H1 (cell line): ENCODE results near the gene CACNA1D. TPM values are rescaled to one million over a fixed set of nuclear protein-coding genes. Genes with fewer than 3 reads are reported as not detected.

Experiments used
- CTCF ChIA-PET: fragments of 300-600 bp; sonication (Branson Sonifier 250); formaldehyde crosslinking; loops from one replicate; lab custom pipeline; 2021; ENCODE audit not compliant: partially characterized antibody; lab: Charles Lee
- POLR2A ChIA-PET: fragments of 300-600 bp; sonication (Branson Sonifier 250); formaldehyde crosslinking; loops from one replicate; lab custom pipeline; 2021; ENCODE audit warnings: inconsistent platforms; ENCODE audit not compliant: partially characterized antibody; lab: Charles Lee
- DNase-seq, 2 experiments: peaks; one replicate each; pipeline versions ENCODE4 v3.0.0 to v3.0.0-alpha.2; 2010 to 2022; ENCODE audit warnings: low spot score in 2 of 2, low read depth in 1 of 2, mixed read lengths in 1 of 2
- FAIRE-seq: peaks from 2 replicates; lab custom pipeline; 2011; peaks lifted over from hg19 to GRCh38; lab: Jason Lieb, UNC
- H2AFZ ChIP-seq: 2 replicates; pipeline ENCODE4 v1.8.1; 2012; ENCODE audit warnings: low read length, inconsistent platforms
- H2AK5ac ChIP-seq: 2 replicates; pipeline ENCODE4 v1.6.1; 2013; ENCODE audit warnings: low read depth, low read length
- H2BK120ac ChIP-seq: replicated peaks from 2 replicates; pipeline ENCODE3; 2013; ENCODE audit warnings: low read depth, low read length, inconsistent platforms
- H2BK12ac ChIP-seq: 2 replicates; pipeline ENCODE4 v1.6.1; 2013; ENCODE audit warnings: low read depth, low read length
- H2BK15ac ChIP-seq: 2 replicates; pipeline ENCODE4 v1.6.1; 2013; ENCODE audit warnings: low read length
- H2BK20ac ChIP-seq: 2 replicates; pipeline ENCODE4 v1.6.1; 2013; ENCODE audit warnings: low read length
- H2BK5ac ChIP-seq: 2 replicates; pipeline ENCODE4 v1.6.1; 2013; ENCODE audit warnings: low read depth, low read length
- H3K14ac ChIP-seq: 2 replicates; pipeline ENCODE4 v1.6.1; 2013; ENCODE audit warnings: inconsistent platforms; ENCODE audit not compliant: insufficient read length
- H3K18ac ChIP-seq: 2 replicates; pipeline ENCODE4 v1.6.1; 2013; ENCODE audit warnings: low read length; ENCODE audit errors: extremely low read depth
- H3K23ac ChIP-seq: 2 replicates; pipeline ENCODE4 v1.6.1; 2013; ENCODE audit warnings: inconsistent platforms; ENCODE audit not compliant: insufficient read length
- H3K23me2 ChIP-seq: 2 replicates; pipeline ENCODE4 v1.6.1; 2013; ENCODE audit warnings: low read depth, low read length
- H3K27ac ChIP-seq: 2 replicates; pipeline ENCODE4 v1.6.1; 2011; ENCODE audit warnings: low read depth, low read length, inconsistent platforms
- H3K27me3 ChIP-seq, 4 experiments: replicated peaks in 1 of 4; 1 replicate in 1 of 4; 2 replicates in 3 of 4; pipeline versions ENCODE4 v1.6.1 to v1.8.1; 2011 to 2013; ENCODE audit warnings: low read length in 3 of 4, mild to moderate bottlenecking in 3 of 4, inconsistent platforms in 2 of 4, mixed read lengths in 2 of 4, moderate library complexity in 1 of 4; ENCODE audit not compliant: control insufficient read depth in 3 of 4, insufficient read depth in 3 of 4; ENCODE audit errors: extremely low read depth in 1 of 4
- H3K36me3 ChIP-seq, 4 experiments: 2 replicates each; pipeline versions ENCODE4 v1.6.1 to v1.8.1; 2011 to 2013; ENCODE audit warnings: mild to moderate bottlenecking in 4 of 4, low read length in 3 of 4, moderate library complexity in 2 of 4, control low read depth in 1 of 4, inconsistent platforms in 1 of 4; ENCODE audit not compliant: insufficient read depth in 4 of 4, control insufficient read depth in 2 of 4
- H3K4ac ChIP-seq: replicated peaks from 2 replicates; pipeline ENCODE3; 2013; ENCODE audit warnings: low read length, low read depth, mixed read lengths, inconsistent platforms; ENCODE audit not compliant: insufficient read length
- H3K4me1 ChIP-seq, 4 experiments: replicated peaks in 1 of 4; 1 replicate in 1 of 4; 2 replicates in 3 of 4; pipeline versions ENCODE4 v1.6.1 to v1.8.1; 2011 to 2013; ENCODE audit warnings: low read length in 3 of 4, inconsistent platforms in 2 of 4, mixed read lengths in 1 of 4; ENCODE audit not compliant: insufficient read depth in 4 of 4, control insufficient read depth in 3 of 4
- H3K4me2 ChIP-seq, 2 experiments: 2 replicates each; pipeline versions ENCODE4 v1.6.1 to v1.8.1; 2011 to 2013; ENCODE audit warnings: low read depth in 2 of 2, low read length in 2 of 2, control low read depth in 1 of 2, inconsistent platforms in 1 of 2, mild to moderate bottlenecking in 1 of 2; ENCODE audit not compliant: insufficient read depth in 1 of 2
- H3K4me3 ChIP-seq, 4 experiments: fragments of 200-600, 300-600 bp in 1 of 4; sonication (generic), shearing (Covaris generic), sonication (Bioruptor Twin) in 1 of 4; 2 replicates each; pipeline versions ENCODE4 v1.5.1 to v1.8.1; 2011 to 2016; ENCODE audit warnings: low read length in 4 of 4, low read depth in 3 of 4, control low read depth in 2 of 4, inconsistent platforms in 2 of 4, mild to moderate bottlenecking in 2 of 4, mixed read lengths in 1 of 4, moderate library complexity in 1 of 4; ENCODE audit not compliant: insufficient read depth in 2 of 4; ENCODE audit errors: extremely low read depth in 1 of 4
- H3K56ac ChIP-seq: replicated peaks from 2 replicates; pipeline ENCODE3; 2013; ENCODE audit warnings: low read depth, mild to moderate bottlenecking, mixed read lengths, low read length, inconsistent platforms; ENCODE audit not compliant: insufficient read length
- H3K79me1 ChIP-seq: 2 replicates; pipeline ENCODE4 v1.6.1; 2013; ENCODE audit warnings: low read depth, low read length, control low read depth
- H3K79me2 ChIP-seq, 2 experiments: 2 replicates each; pipeline versions ENCODE4 v1.6.1 to v1.8.1; 2012 to 2013; ENCODE audit warnings: low read length in 2 of 2, mild to moderate bottlenecking in 2 of 2, inconsistent platforms in 1 of 2; ENCODE audit not compliant: insufficient read depth in 2 of 2, control insufficient read depth in 1 of 2
- H3K9ac ChIP-seq, 4 experiments: replicated peaks in 1 of 4; 1 replicate in 1 of 4; 2 replicates in 3 of 4; pipeline versions ENCODE4 v1.6.1 to v1.8.1; 2011 to 2013; ENCODE audit warnings: low read depth in 3 of 4, low read length in 3 of 4, control low read depth in 2 of 4, mild to moderate bottlenecking in 2 of 4, moderate library complexity in 2 of 4, inconsistent platforms in 1 of 4; ENCODE audit errors: extremely low read depth in 1 of 4
- H3K9me3 ChIP-seq, 2 experiments: 2 replicates each; pipeline versions ENCODE4 v1.6.1 to v1.8.1; 2012 to 2013; ENCODE audit warnings: mild to moderate bottlenecking in 2 of 2, moderate library complexity in 2 of 2, control low read depth in 1 of 2, inconsistent platforms in 1 of 2, low read depth in 1 of 2, low read length in 1 of 2, mixed read lengths in 1 of 2; ENCODE audit not compliant: insufficient read depth in 2 of 2
- H4K20me1 ChIP-seq, 2 experiments: replicated peaks in 1 of 2; 2 replicates each; pipeline versions ENCODE3 to v1.8.1; 2011 to 2013; ENCODE audit warnings: inconsistent platforms in 2 of 2, low read length in 2 of 2, mild to moderate bottlenecking in 1 of 2; ENCODE audit not compliant: insufficient read depth in 2 of 2, control insufficient read depth in 1 of 2
- H4K5ac ChIP-seq: 2 replicates; pipeline ENCODE4 v1.6.1; 2013; ENCODE audit warnings: low read length, low read depth, mixed read lengths, inconsistent platforms; ENCODE audit not compliant: insufficient read length
- H4K8ac ChIP-seq: 2 replicates; pipeline ENCODE4 v1.8.0; 2013; ENCODE audit warnings: mild to moderate bottlenecking, moderate library complexity, low read length, inconsistent platforms; ENCODE audit not compliant: insufficient read depth; ENCODE audit errors: extremely low read depth
- H4K91ac ChIP-seq: replicated peaks from 2 replicates; pipeline ENCODE3; 2013; ENCODE audit warnings: low read length, mixed read lengths, inconsistent platforms; ENCODE audit not compliant: insufficient read length
- ASH2L ChIP-seq: fragments of 200-600, 300-600 bp; sonication (generic); IDR thresholded peaks from one replicate; pipeline ENCODE4 v1.7.1; 2017; ENCODE audit warnings: low read length
- POLR2A ChIP-seq, 2 experiments: IDR thresholded peaks; 1 replicate in 1 of 2; 2 replicates in 1 of 2; pipeline ENCODE4 v1.6.1; 2011; ENCODE audit warnings: low read depth in 2 of 2, low read length in 2 of 2, mild to moderate bottlenecking in 2 of 2; ENCODE audit errors: control extremely low read depth in 1 of 2
- SP1 ChIP-seq: IDR thresholded peaks from 2 replicates; pipeline ENCODE4 v1.6.1; 2011; ENCODE audit warnings: low read depth, low read length
- WGBS, 2 experiments: shearing (Covaris generic) in 1 of 2; methylation state at CpG; one replicate each; pipeline versions ENCODE4 v1.1.6 to v1.1.7; 2013 to 2015; ENCODE audit warnings: low lambda C conversion rate in 2 of 2, mixed read lengths in 2 of 2, inconsistent platforms in 1 of 2, low coverage in 1 of 2, missing lambda C conversion rate in 1 of 2; ENCODE audit not compliant: insufficient replicate concordance in 2 of 2, insufficient coverage in 1 of 2, insufficient read length in 1 of 2; ENCODE audit errors: extremely low coverage in 1 of 2, missing lambda C conversion rate in 1 of 2; 5-methylcytosine and 5-hydroxymethylcytosine counted together
- polyA plus RNA-seq, 7 experiments: library from polyadenylated mRNA; depleted of rRNA in 3 of 7; stranded (reverse) in 5 of 7; unstranded in 2 of 7; fragments of >200 nt in 5 of 7; fragments of 200-250 nt in 2 of 7; gene quantifications; 1 replicate in 5 of 7; 2 replicates in 1 of 7; 4 replicates in 1 of 7; pipeline versions ENCODE4 v1.2.1 to v1.2.3, GENCODE V29; 2011 to 2013; ENCODE audit warnings: missing spikeins in 2 of 7, mixed read lengths in 2 of 7
- total RNA-seq: library from RNA; stranded (reverse); fragmentation: NEBNext Ultra II Directional; extraction: Animal tissue kit (Norgen Biotek cat#: 25700); gene quantifications from 2 replicates; pipeline ENCODE4 v1.2.1, GENCODE V29; 2021

The CACNA1D gene
- total and polyA plus RNA-seq, 2 of the 8 experiments (the other 6 are each of a cell fraction or from before 2014, with no cell fraction given), result 2.0 to 2.9 TPM

GRCh38 chr3:53819163-53819868, 324.9 kb downstream of the CACNA1D start:
- peaks cover 6 to 23% (median 15%) of the 10 kb centered on the region in 4 experiments; a peak in 7 of 8 replicates for H3K36me3 ChIP-seq
- H3K4me1 ChIP-seq, result peaks cover 0 to 2% (median under 1%) of the 10 kb centered on the region in 4 experiments; a peak in 1 of 7 replicates
- H4K8ac ChIP-seq, result no peak overlapping the region
- no peak overlapping the region for H3K9ac ChIP-seq
- DNase-seq (no peak), FAIRE-seq (no peak)
- no peaks in the 10 kb centered on the region for H3K27me3 ChIP-seq
- no peak overlapping the region for H2AFZ ChIP-seq
- H2BK15ac ChIP-seq, result no peak overlapping the region
- no peak overlapping the region for H2BK5ac ChIP-seq
- H2BK20ac ChIP-seq, result no peak overlapping the region
- H4K5ac ChIP-seq, result no peak overlapping the region
- ChIA-PET POLR2A (no interaction called here), CTCF (interaction anchor here (1.0 to 1.8 kb wide), 2 partner anchors 9 to 75 kb away, joined by 4 to 6 read pairs; no protein-coding TSS in a partner anchor)
- TF ChIP-seq ASH2L (no peak), SP1 (no peak), POLR2A (IDR thresholded peaks at IDR 0.05; ENCODE audit: control extremely low read depth in 1 of 2, low read depth in 2 of 2, low read length in 2 of 2) (no peak)
- H2BK12ac ChIP-seq, result no peak overlapping the region
- H3K4me3 ChIP-seq, result no peak overlapping the region
- H3K9me3 ChIP-seq, result no peaks in the 10 kb centered on the region
- H3K27ac ChIP-seq, result no peak overlapping the region
- no peak overlapping the region for H3K18ac ChIP-seq
- no peak overlapping the region for H2BK120ac ChIP-seq
- no peak overlapping the region for H2AK5ac ChIP-seq
- no peaks in the 10 kb centered on the region for H3K79me2 ChIP-seq
- peaks cover 3% of the 10 kb centered on the region in 2 experiments for H4K20me1 ChIP-seq
- H3K79me1 ChIP-seq, result no peaks in the 10 kb centered on the region
- H3K4ac ChIP-seq, result no peak overlapping the region
- no peak overlapping the region for H4K91ac ChIP-seq
- WGBS, 2 experiments, result 86% methylated on average over 9 of the region's 14 CpGs; no CpG with 5 or more reads in 1 of the 2 experiments
- H3K4me2 ChIP-seq, result no peak overlapping the region
- no peak overlapping the region for H3K56ac ChIP-seq
- no peaks in the 10 kb centered on the region for H3K23me2 ChIP-seq
- H3K23ac ChIP-seq, result no peak overlapping the region
- no peak overlapping the region for H3K14ac ChIP-seq
